Renal cortex interstitium (tissue), 11 donors: Measurements from ENCODE around the gene UPF2. TPM values are rescaled to one million over a fixed set of nuclear protein-coding genes. Genes with fewer than 3 reads are reported as not detected.
"Not testable (repeated sequence)": the region's sequence is repeated elsewhere in the genome, so short reads cannot be mapped to it uniquely, and the experiment has no call there.

Source experiments
- DNase-seq, 11 donors: peaks; one replicate each; pipeline ENCODE4 v3.0.0-alpha.2; 2013; ENCODE audit warnings: low read depth in 9 of 11, low spot score in 4 of 11; ENCODE audit errors: extremely low read depth in 1 of 11
- polyA plus RNA-seq, 3 donors: library from polyadenylated mRNA; unstranded; fragments of 120-200 nt; gene quantifications; one replicate each; pipeline ENCODE4 v1.2.1, GENCODE V29; 2013; ENCODE audit not compliant: insufficient read length in 3 of 3

Gene UPF2
- polyA plus RNA-seq, 3 donors = 33.8 to 38.3 (median 36.1) TPM

DNA sequence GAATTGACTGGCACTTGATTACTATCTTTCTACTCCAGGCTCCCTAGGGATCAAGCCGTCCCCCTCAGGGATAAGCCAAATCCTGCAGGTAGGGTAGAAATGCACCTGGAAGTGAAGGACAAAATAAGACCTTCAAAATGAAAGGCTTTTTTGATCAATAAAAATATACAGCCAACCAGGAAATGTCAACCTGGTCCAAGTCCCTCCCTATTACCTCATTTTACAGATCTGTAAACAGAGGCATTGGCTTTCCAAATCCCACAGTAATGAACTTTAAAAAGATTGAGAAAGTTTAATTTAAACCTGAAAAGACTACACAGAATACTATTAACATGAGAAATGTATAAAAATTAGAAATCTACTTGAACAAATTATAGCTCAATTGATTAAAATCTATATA is 53.7 kb downstream of the UPF2 start:
- DNase-seq = no peak

DNA sequence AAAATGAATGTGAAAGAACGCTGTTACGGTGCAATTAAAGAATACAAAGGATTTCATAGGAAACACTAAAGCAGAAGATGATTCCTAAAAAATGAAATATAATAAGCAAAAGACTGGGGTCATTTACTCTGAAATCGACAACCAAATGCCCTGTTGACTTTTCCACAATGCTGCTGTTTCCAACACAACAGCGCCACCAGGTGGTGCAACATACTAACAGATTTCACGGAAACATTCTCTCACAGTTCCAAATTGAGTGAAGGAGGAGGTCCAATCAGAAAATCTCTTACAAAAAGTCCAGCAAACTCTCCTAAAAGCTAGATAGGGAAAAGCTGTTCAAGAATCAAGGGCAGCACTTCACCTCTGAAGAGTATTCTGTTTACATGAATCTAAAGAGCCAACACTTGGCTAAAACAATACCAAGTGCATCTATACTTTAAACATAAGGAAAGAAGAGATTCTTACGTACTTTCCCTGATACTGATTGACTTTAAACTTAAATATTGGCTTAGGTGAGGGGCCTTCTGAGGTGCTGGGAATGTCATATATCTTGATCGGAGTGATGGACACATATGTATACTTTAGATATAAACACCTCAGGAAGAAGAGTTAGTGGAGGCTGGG is 55.9 kb downstream of the UPF2 start:
- DNase-seq = peak; percentile 64 to 88 (median 76)

DNA sequence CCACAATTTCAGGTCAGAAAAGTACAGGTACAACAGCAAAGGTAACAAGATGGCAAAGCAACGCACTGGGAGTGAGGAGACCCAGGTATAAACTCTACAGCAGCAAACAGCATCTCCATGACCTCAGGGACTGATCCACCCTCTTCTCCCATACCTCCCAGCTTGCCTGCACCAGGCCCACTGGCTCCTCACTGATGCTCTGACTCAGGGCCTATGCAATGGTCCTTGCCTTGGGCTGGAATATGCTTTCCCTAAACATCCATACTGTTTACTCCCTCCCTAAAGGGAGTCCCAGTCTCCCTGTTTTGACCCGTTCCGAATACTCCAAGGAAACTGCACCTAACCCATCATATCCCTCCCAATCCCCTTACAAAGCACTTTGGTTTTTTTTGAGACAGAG is 60.4 kb downstream of the UPF2 start:
- DNase-seq = no peak

DNA sequence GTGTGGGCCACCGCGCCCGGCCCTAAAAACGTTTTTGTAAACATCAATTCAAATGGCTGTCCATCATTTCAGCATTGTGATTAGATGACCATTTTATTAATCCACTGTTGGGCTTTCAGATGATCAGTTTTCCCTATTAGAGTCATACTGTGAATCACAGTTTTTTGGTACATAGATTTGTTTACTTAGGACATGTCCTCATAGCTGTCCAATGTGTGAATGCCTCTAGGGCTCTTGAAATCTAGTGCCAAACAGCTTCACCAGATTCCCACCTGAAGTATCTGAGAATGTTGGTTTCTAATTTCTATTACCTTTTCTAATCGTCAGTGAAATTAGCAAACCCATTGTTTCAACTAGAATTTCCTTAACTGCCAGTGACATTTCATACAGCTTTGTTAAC is 66.8 kb downstream of the UPF2 start:
- DNase-seq = no peak

DNA sequence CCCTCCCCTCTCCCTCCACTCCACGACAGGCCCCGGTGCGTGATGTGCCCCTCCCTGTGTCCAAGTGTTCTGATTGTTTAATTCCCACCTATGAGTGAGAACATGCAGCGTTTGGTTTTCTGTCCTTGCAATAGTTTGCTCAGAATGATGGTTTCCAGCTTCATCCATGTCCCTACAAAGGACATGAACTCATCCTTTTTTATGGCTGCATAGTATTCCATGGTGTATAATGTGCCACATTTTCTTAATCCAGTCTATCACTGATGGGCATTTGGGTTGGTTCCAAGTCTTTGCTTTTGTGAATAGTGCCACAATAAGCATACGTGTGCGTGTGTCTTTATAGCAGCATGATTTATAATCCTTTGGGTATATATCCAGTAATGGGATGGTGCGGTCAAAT is 70.1 kb downstream of the UPF2 start:
- not testable (repeated sequence) for DNase-seq

DNA sequence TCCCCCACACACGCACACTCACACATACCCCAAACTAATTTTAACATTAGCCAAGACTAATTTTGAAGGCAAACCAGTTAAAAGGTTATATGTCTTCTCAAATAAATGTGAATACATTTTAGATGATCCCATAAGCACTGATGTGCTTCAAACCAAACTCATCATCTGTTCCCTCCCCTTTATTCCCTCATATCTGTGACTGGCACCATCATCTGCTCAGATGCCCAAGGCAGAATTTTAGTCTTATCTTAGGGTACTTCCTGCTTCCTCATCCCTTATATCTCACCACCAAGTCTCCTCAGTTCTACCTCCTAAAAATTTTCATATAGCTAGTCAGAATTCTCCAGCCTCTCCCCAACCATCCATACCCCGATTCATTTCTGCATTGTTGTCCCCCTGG is 80.4 kb downstream of the UPF2 start:
- DNase-seq = no peak

DNA sequence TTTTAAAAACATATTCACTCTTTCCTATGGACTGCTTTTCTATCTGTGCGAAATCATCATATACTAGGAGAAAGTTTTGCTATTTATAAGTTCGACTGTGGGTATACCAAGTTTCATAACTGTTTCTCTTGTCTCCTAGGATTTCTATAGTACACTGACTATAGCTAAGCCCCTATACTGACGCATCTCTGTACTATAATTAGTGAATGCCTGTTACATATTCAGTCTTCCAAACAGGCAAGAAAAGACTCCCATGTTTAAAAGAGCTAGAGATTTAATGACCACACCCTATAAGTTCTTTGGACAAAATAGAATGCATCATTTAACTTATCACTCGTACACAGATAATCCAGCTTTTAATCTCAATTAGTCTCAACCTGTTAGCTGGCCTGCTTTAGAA is 80.8 kb downstream of the UPF2 start:
- DNase-seq = no peak

DNA sequence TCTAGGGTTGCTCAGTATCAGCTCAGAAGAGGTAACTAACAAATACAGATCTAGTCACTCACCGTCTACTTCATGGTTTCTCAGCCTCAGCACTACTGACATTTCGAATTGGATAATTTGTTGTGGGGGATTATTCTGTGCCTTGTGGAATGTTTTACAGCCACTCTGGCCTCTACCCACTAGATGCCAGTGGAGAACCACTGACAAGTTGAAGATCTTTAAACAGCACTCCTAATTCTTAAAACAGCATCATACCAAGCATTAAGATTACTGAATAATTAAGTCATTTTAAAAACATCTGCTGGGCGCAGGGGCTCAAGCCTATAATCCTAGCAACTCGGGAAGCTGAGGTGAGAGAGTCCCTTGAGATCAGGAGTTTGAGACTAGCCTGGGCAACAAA is 82.6 kb downstream of the UPF2 start:
- DNase-seq = no peak

DNA sequence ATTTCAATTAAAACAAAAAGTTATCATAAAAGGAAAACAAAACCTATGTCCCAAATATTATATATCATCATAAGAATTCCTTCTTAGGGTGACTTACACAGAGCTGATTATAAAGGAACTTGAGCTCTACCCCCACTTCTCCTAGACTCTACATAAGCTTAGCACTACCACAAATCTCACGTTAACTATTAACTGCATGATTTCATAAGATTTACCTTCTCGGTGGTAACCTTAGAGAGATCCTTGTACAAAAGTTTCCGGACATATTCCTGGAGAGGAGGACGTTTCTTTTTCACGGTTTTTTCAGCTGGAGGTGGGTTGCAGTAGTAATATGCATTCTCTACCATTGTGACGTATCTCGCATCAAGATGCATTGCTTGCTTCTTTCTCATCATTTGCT is 83.7 kb downstream of the UPF2 start:
- DNase-seq = peak in 1 of 11 donors; percentile 2

DNA sequence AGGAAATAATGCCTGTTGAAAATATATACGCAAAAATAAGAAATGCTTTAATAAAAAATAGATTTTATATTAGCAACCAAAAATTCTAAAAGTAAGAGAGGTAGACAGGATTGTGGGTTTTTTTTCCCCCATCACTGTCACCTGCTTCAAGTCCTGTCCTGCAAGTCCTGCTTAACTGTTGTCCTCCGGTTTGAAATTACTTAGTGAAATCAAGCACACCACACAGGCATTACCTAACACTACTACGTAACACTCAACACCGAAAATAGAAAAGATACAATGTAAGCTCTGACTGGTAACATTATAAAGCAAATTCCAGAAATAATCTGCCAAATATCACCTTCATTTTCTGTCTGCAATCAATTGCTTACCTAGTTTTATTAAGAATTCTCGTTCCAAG is 90.9 kb downstream of the UPF2 start:
- DNase-seq = no peak

DNA sequence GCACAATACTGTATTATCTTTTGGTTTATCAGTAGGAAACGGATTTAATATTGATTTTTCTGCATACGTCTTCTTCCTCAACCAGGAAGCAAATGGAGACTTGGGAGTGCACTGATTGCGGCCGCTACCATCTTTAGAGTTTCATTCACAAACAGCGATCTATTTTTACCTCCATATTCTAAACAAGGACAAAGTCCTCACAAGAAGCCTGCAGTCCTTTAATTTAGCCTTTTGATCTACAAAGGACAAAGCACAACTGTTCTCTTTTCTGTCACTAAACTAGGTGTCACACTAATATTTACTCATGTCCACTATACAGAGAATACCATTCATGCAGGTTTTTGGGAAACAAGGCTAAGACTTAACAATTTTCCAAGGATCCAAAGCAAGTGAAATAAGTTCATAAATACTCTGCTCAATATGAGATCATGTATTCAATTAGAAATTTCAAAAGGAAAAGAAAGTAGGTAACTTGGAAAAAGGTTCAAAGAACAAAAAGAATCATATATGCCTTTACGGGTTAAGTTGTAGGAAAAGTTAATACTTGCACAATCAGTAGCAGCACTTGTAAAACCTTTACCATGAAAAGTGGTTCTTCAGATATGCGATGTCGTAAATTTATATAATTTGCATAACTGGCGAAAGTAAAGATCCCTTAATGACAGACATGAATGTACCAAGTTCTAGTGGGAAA is 92.1 kb downstream of the UPF2 start:
- no peak for DNase-seq

DNA sequence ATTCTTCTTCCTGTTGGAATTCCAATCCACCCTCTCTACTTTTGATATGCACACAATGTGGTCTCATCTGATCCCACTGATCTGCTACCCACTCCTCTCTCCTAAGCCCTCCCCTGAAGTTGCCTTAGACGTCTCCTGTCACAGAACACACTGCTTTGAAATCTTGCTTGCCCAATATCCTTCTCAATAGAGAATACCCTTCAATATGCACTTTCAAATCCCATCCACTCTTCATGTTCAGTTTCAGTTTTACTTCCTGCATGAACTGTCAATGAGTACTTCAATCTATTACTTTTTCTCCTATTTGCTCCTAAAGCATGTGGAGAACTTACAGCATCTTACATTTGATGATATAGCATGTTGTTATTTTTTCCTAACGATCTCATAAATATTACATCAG is 93.5 kb downstream of the UPF2 start:
- DNase-seq = no peak

DNA sequence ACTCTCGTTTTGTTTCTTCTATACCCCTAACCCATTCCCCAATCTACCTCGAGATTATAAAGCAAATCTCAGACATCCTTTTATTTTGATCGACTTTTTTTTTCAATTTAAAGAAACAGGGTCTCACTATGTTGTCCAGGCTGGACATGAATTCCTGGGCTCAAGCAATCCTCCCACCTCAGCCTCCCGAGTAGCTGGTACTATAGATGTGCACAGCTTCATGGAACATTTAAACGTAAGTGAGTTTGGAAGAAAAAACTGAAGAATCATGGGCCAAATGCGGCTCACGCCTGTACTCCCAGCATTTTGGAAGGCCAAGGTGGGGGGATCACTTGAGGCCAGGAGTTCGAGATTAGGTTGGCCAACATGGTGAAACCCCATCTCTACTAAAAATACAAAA is 96.0 kb downstream of the UPF2 start:
- DNase-seq = no peak

DNA sequence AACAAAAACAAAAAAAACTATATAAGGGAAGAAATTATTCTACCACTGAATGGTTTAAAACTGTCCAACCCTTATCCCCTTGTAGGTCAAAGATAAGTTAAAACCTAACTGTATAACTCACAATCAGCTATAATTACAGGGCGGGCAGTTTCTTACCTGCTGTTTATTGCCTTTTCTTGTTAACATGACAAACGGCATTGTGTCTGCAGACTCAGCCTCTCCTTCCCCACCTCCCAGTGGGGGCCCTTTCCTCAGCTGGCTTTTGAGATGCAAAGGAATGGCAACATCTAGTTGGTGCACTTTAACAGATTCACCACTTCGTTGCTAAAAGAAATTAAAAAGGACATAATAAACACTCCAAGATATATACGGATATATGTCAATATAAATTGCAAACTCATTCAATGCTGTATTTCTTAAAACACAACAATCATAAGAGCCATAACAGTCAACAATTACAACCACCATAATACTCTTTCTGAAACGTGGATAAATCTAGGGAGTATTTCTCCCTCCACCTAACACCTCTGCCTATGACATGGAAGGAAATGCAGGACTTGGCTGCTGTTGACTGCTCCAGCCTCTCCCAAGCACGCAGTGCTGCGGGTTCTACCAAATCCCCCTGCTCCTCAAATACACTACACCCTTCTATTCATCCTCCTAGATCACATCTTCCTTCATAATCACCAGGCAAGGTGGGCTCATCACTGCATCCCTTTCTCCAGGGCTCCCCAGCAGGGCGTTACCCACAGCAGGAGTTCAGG is 106.0 kb downstream of the UPF2 start:
- DNase-seq = no peak

DNA sequence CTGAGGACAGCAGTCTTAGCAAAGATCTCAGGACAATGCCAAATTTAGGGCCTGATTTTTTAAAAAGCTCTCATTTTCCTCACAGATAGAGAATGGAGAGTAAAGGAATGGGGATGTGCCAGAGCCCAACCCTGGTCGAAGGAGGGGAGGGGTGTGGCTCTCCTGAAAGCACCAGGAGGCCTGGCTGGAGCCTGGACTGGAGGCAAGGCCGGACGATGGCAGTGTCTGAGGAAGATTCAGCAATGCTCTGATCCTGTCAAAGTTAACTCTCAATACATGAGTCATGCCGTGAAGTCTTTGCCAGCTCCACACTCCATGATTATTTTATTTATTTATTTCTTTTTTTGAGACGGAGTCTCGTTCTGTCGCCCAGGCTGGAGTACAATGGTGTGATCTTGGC is 108.3 kb downstream of the UPF2 start:
- no peak for DNase-seq

DNA sequence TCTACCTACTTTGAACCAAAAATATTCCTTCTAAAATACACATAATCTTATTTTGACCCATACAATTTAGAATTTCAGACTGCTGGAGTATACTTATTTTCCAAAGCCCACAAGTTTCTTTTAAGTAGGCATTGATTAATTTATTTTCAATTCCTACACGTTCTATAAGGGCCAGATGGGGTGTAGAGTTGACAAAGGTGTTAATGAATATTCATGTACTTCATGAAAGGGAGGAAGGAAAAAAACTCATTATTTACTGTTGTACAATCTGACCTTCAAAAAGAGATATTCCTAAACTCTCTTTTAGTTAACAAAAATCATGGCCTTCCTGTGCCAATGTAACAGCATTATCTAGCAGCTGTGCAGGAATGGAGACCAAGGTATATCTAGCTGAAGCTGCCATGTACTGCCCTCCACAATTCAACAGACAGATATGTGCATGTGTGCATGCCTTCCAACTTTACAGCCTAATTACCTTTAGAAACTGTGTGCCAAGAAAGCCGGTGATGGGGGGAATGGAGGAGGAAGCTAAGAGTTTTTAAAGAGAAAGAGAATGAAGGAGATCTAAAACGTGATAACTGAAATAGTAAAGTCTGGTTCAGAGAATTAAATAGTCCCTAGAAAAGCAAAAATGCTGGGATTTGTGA is 108.9 kb downstream of the UPF2 start:
- DNase-seq = no peak

DNA sequence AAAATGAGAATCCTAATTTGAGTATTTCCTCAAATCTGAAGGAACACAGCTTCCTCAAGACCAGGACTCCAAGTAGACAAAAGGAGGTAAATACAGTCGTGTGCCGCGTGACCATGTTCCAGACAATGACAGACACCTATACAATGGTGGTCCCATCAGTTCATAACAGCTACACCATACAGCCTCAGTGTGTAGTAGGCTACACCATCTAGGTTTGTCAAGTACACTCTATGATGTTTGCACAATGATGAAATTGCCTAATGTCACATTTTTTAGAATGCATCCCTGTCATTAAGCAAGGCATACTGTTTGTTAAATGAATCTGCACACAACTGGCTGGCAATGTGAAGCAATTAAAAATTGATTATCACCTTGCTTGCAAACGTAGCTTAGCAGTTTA is 111.6 kb downstream of the UPF2 start:
- DNase-seq = no peak

DNA sequence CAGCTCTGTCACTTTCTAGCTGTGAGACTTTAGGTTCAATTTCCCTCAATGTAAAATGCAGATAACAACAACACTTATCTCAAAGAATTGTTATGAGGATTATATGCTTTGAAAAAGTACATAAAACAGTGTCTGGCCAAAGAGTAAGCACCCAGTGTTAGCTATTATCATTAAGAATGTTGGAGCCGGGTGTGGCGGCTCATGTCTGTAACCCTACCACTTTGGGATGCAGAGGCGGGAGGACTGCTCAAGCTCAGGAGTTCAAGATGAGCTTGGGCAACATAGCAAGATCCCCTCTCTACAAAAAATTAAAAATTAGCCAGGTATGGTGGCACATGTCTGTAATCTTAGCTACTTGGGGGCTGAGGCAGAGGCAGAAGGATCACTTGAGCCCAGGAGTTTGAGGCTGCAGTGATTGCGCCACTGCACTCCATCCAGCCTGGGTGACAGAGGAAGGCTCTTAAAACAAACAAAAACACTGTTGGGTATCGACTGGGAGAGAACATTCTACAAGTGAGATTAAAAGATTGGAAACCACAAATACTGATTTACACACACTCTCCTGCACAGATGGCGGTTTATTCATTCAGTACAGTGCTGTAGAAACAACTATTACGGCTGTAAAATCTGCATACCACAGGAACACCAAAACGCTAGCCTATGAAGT is 112.2 kb downstream of the UPF2 start:
- DNase-seq = no peak

DNA sequence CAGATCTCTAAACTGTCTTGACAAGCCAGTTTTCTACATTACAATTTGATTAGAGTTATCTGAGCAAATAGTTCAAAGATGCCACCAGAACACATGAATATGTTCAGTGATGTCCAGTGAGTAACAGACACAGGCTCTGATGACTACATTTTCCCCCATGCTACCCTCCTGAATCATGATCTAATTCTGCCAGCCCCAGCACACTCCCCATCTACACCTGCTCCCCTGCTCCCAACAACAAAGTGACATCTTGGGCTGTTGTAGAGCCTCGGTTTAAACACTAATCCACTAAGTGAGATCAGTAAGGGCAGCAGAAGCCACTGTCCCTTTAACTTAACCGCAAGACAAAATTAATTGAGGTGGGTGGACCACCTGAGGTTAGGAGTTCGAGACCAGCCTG is 114.9 kb downstream of the UPF2 start:
- DNase-seq = no peak
